ENCODE data around the gene PABPC1L2A.
"Not testable (repeated sequence)": the region's sequence is repeated elsewhere in the genome, so short reads cannot be mapped to it uniquely, and the experiment has no call there.

Gene PABPC1L2A

GRCh38 chrX:73079024-73079562 is at the start of gene PABPC1L2A:
TSS of gene PABPC1L2A (minus strand) at chrX:73079512. CDS start at chrX:73079386, 126 bp downstream.
- not testable (repeated sequence) for DNase-seq (ENCODE audit: low read depth, low spot score)

GRCh38 chrX:73127700-73128241 is 48.5 kb upstream of the PABPC1L2A start:
- H3K36me3 ChIP-seq (ENCODE audit: insufficient read depth, insufficient read length, low read length): no peaks in the 10 kb centered on the region
- no peak overlapping the region for H3K4me3 ChIP-seq (ENCODE audit: insufficient read length, low read depth)
- H3K9me3 ChIP-seq (ENCODE audit: insufficient read depth, low read length): no peaks in the 10 kb centered on the region
- no peaks in the 10 kb centered on the region for H3K27me3 ChIP-seq (ENCODE audit: insufficient read depth, insufficient read length)
- no peak for TF ChIP-seq YY1 (IDR thresholded peaks at IDR 0.05; ENCODE audit: insufficient read depth, insufficient read length)
- no peak for TF ChIP-seq SUZ12 (IDR thresholded peaks at IDR 0.05; ENCODE audit: extremely low read depth, insufficient read depth, insufficient read length)
- no peak for TF ChIP-seq ZNF274 (IDR thresholded peaks at IDR 0.05; ENCODE audit: low read depth, low read length)
- no peak for DNase-seq (ENCODE audit: low read depth, low spot score)
- no peak overlapping the region for H3K9ac ChIP-seq (ENCODE audit: insufficient read length, low read depth)
- H3K4me1 ChIP-seq (ENCODE audit: insufficient read depth, insufficient read length): no peaks in the 10 kb centered on the region

More at GRCh38 chrX:73079024-73079562, at the start of gene PABPC1L2A:
- H3K9ac ChIP-seq (ENCODE audit: insufficient read length, low read depth); H3K9me3 ChIP-seq (ENCODE audit: insufficient read depth, low read length); H3K27me3 ChIP-seq (ENCODE audit: insufficient read depth, insufficient read length); H3K36me3 ChIP-seq (ENCODE audit: insufficient read depth, insufficient read length, low read length); H3K4me1 ChIP-seq (ENCODE audit: insufficient read depth, insufficient read length): not testable (repeated sequence)
- H3K4me3 ChIP-seq (ENCODE audit: insufficient read length, low read depth): peak within 1 kb of the TSS; percentile 18

GRCh38 chrX:73126240-73126639 is 46.9 kb upstream of the PABPC1L2A start:
- H3K9me3 ChIP-seq (ENCODE audit: insufficient read depth, low read length): no peaks in the 10 kb centered on the region

GRCh38 chrX:73099505-73099904 is 20.2 kb upstream of the PABPC1L2A start:
- DNase-seq (ENCODE audit: low read depth, low spot score); H3K9me3 ChIP-seq (ENCODE audit: insufficient read depth, low read length); H3K27me3 ChIP-seq (ENCODE audit: insufficient read depth, insufficient read length); H3K4me1 ChIP-seq (ENCODE audit: insufficient read depth, insufficient read length); H3K9ac ChIP-seq (ENCODE audit: insufficient read length, low read depth); H3K4me3 ChIP-seq (ENCODE audit: insufficient read length, low read depth); H3K36me3 ChIP-seq (ENCODE audit: insufficient read depth, insufficient read length, low read length): not testable (repeated sequence)

More at GRCh38 chrX:73126240-73126639, 46.9 kb upstream of the PABPC1L2A start:
- Histone ChIP-seq H3K36me3 (ENCODE audit: insufficient read depth, insufficient read length, low read length) (no peaks in the 10 kb centered on the region), H3K4me3 (ENCODE audit: insufficient read length, low read depth) (no peak overlapping the region), H3K9ac (ENCODE audit: insufficient read length, low read depth) (no peak overlapping the region), H3K27me3 (ENCODE audit: insufficient read depth, insufficient read length) (no peaks in the 10 kb centered on the region), H3K4me1 (ENCODE audit: insufficient read depth, insufficient read length) (no peaks in the 10 kb centered on the region)
- TF ChIP-seq YY1 (IDR thresholded peaks at IDR 0.05; ENCODE audit: insufficient read depth, insufficient read length) (no peak), SUZ12 (IDR thresholded peaks at IDR 0.05; ENCODE audit: extremely low read depth, insufficient read depth, insufficient read length) (no peak), ZNF274 (IDR thresholded peaks at IDR 0.05; ENCODE audit: low read depth, low read length) (no peak)
- no peak for DNase-seq (ENCODE audit: low read depth, low spot score)

- H3K27me3 ChIP-seq (ENCODE audit: insufficient read depth, insufficient read length); H3K9me3 ChIP-seq (ENCODE audit: insufficient read depth, low read length); H3K9ac ChIP-seq (ENCODE audit: insufficient read length, low read depth); H3K36me3 ChIP-seq (ENCODE audit: insufficient read depth, insufficient read length, low read length); H3K4me3 ChIP-seq (ENCODE audit: insufficient read length, low read depth); DNase-seq (ENCODE audit: low read depth, low spot score); H3K4me1 ChIP-seq (ENCODE audit: insufficient read depth, insufficient read length): not testable (repeated sequence)
These were observed 7.5 kb upstream of the PABPC1L2A start for GRCh38 chrX:73086766-73087165.

- not testable (repeated sequence) for H3K4me1 ChIP-seq (ENCODE audit: insufficient read depth, insufficient read length); H3K36me3 ChIP-seq (ENCODE audit: insufficient read depth, insufficient read length, low read length); H3K9ac ChIP-seq (ENCODE audit: insufficient read length, low read depth); DNase-seq (ENCODE audit: low read depth, low spot score); H3K4me3 ChIP-seq (ENCODE audit: insufficient read length, low read depth); H3K9me3 ChIP-seq (ENCODE audit: insufficient read depth, low read length); H3K27me3 ChIP-seq (ENCODE audit: insufficient read depth, insufficient read length)
These were observed 572 bp upstream of the PABPC1L2A start for GRCh38 chrX:73079884-73080283.

- H3K9me3 ChIP-seq (ENCODE audit: insufficient read depth, low read length); H3K9ac ChIP-seq (ENCODE audit: insufficient read length, low read depth); H3K4me1 ChIP-seq (ENCODE audit: insufficient read depth, insufficient read length); DNase-seq (ENCODE audit: low read depth, low spot score); H3K27me3 ChIP-seq (ENCODE audit: insufficient read depth, insufficient read length); H3K4me3 ChIP-seq (ENCODE audit: insufficient read length, low read depth); H3K36me3 ChIP-seq (ENCODE audit: insufficient read depth, insufficient read length, low read length): not testable (repeated sequence)
These were observed 715 bp downstream of the PABPC1L2A start for GRCh38 chrX:73078597-73078996.

- TF ChIP-seq YY1 (IDR thresholded peaks at IDR 0.05; ENCODE audit: insufficient read depth, insufficient read length): no peak
- TF ChIP-seq SUZ12 (IDR thresholded peaks at IDR 0.05; ENCODE audit: extremely low read depth, insufficient read depth, insufficient read length): no peak
- no peak for TF ChIP-seq ZNF274 (IDR thresholded peaks at IDR 0.05; ENCODE audit: low read depth, low read length)
- H3K9me3 ChIP-seq (ENCODE audit: insufficient read depth, low read length): no peaks in the 10 kb centered on the region
- no peak overlapping the region for H3K4me3 ChIP-seq (ENCODE audit: insufficient read length, low read depth)
- no peaks in the 10 kb centered on the region for H3K4me1 ChIP-seq (ENCODE audit: insufficient read depth, insufficient read length)
- DNase-seq (ENCODE audit: low read depth, low spot score): no peak
- no peaks in the 10 kb centered on the region for H3K36me3 ChIP-seq (ENCODE audit: insufficient read depth, insufficient read length, low read length)
- peaks cover 4% of the 10 kb centered on the region for H3K27me3 ChIP-seq (ENCODE audit: insufficient read depth, insufficient read length)
- no peak overlapping the region for H3K9ac ChIP-seq (ENCODE audit: insufficient read length, low read depth)
These were observed 2.5 kb downstream of the PABPC1L2A start for GRCh38 chrX:73076838-73077237.

All from NT2/D1 (cell line).